SH-SY5Y (cell line): Measurements from ENCODE around the gene IGF2BP2.

Experiments
- GATA2 ChIP-seq: IDR thresholded peaks from 2 replicates; pipeline ENCODE4 v1.6.1; 2011; ENCODE audit warnings: mild to moderate bottlenecking, low read depth, low read length
- GATA3 ChIP-seq: IDR thresholded peaks from 2 replicates; pipeline ENCODE4 v1.6.1; 2011; ENCODE audit warnings: low read depth, mild to moderate bottlenecking, low read length, moderate library complexity

DNA sequence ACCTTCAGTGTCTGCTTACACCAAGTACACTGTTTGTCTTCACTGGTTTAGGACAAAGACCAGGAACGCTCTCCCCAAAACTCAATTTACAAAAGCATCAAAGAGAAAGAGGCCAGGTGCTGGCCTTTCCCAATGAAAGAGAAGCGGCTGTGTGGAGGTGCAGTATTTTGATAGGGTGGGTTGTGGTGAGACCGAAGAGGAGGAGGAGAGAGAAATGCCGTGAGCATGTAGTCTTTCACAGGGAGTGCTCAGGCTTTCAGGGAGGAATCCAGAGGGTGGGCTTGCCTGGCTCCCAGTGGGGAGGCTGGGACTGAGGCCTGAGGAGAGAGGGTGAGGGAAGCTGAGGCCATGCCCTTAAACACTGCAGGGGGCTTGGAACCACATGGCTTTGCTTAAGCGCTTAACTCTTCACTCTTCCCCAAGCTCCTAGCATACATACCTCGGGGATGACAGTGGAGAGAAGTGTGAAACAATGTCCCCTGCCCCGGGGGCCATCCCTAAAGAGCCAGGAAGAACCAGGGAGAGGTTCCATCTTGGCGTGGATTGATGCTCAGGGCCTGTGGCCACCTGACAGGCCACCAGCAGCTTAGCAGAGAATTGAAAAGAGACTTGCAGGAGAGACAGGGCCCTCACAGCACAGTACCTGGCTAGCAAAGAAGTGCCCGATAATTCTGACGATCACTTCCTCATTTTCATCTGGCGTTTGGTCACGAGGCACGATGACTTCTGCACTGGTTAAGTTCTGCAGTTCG, 178.3 kb downstream of the IGF2BP2 start:
- TF ChIP-seq GATA2 (no peak), GATA3 (no peak)
